Fibroblast of lung (primary cell): ENCODE results near the gene ZBP1. TPM values are rescaled to one million over a fixed set of nuclear protein-coding genes. Genes with fewer than 3 reads are reported as not detected.

Experiments
- DNase-seq, 2 donors: peaks; one replicate each; pipeline versions ENCODE4 v3.0.0 to v3.0.0-alpha.2; 2010; ENCODE audit warnings: low read depth in 2 of 2
- H2AFZ ChIP-seq: 2 replicates; pipeline ENCODE4 v1.5.1; 2012; ENCODE audit warnings: low read length, control low read depth, inconsistent platforms
- H3K27ac ChIP-seq: 2 replicates; pipeline ENCODE4 v1.5.1; 2011; ENCODE audit warnings: low read length, control low read depth; ENCODE audit not compliant: insufficient read depth
- H3K27me3 ChIP-seq: 2 replicates; pipeline ENCODE4 v1.5.1; 2011; ENCODE audit warnings: mild to moderate bottlenecking, low read length; ENCODE audit not compliant: control insufficient read depth, insufficient read depth
- H3K36me3 ChIP-seq: 2 replicates; pipeline ENCODE4 v1.5.1; 2011; ENCODE audit warnings: low read length; ENCODE audit not compliant: control insufficient read depth, insufficient read depth
- H3K4me1 ChIP-seq: 2 replicates; pipeline ENCODE4 v1.5.1; 2011; ENCODE audit warnings: low read length; ENCODE audit not compliant: control insufficient read depth, insufficient read depth; ENCODE audit errors: extremely low read depth
- H3K4me2 ChIP-seq: 2 replicates; pipeline ENCODE4 v1.5.1; 2011; ENCODE audit warnings: low read length, control low read depth; ENCODE audit not compliant: insufficient read depth; ENCODE audit errors: extremely low read depth
- H3K4me3 ChIP-seq, 4 experiments: fragments of 200-600 bp in 1 of 4; sonication (generic) in 1 of 4; replicated peaks in 1 of 4; 2 replicates each; pipeline ENCODE4 v1.5.1; 2011 to 2016; ENCODE audit warnings: low read length in 4 of 4, low read depth in 3 of 4, mild to moderate bottlenecking in 3 of 4, control low read depth in 2 of 4, inconsistent platforms in 1 of 4, mixed read lengths in 1 of 4; ENCODE audit not compliant: insufficient read depth in 1 of 4; ENCODE audit errors: control extremely low read depth in 1 of 4
- H3K79me2 ChIP-seq: 2 replicates; pipeline ENCODE4 v1.5.1; 2012; ENCODE audit warnings: mild to moderate bottlenecking, low read length, inconsistent platforms; ENCODE audit not compliant: control insufficient read depth, insufficient read depth
- H3K9ac ChIP-seq: 2 replicates; pipeline ENCODE4 v1.5.1; 2011; ENCODE audit warnings: mild to moderate bottlenecking, low read length, control low read depth; ENCODE audit not compliant: insufficient read depth
- H3K9me3 ChIP-seq: 2 replicates; pipeline ENCODE4 v1.5.1; 2012; ENCODE audit warnings: low read depth, low read length; ENCODE audit not compliant: control insufficient read depth, insufficient read depth
- H4K20me1 ChIP-seq: 2 replicates; pipeline ENCODE4 v1.5.1; 2011; ENCODE audit warnings: low read length; ENCODE audit not compliant: control insufficient read depth, insufficient read depth; ENCODE audit errors: extremely low read depth
- EZH2 ChIP-seq: IDR thresholded peaks from 2 replicates; pipeline ENCODE4 v1.5.1; 2012; ENCODE audit warnings: low read length, control low read depth, mild to moderate bottlenecking; ENCODE audit errors: missing control alignments
- polyA plus RNA-seq, 2 donors: library from polyadenylated mRNA; depleted of rRNA in 1 of 2; stranded (reverse) in 1 of 2; unstranded in 1 of 2; fragments of >200 nt; gene quantifications; 2 replicates each; pipeline ENCODE4 v1.2.1, GENCODE V29; 2011 to 2012; ENCODE audit warnings: missing spikeins in 1 of 2
- total RNA-seq: library from RNA; depleted of rRNA; stranded (reverse); fragments of >200 nt; gene quantifications from 2 replicates; pipeline ENCODE4 v1.2.1, GENCODE V29; 2014
- TF ChIP-seq, protein P1 (sequence below), 2 donors: IDR thresholded peaks in 1 of 2; conservative IDR thresholded peaks in 1 of 2; 1 replicate in 1 of 2; 2 replicates in 1 of 2; pipeline ENCODE4 v1.5.1; 2011 to 2012; ENCODE audit warnings: low read length in 2 of 2, control low read depth in 1 of 2, inconsistent platforms in 1 of 2, low read depth in 1 of 2, mild to moderate bottlenecking in 1 of 2

Gene ZBP1
- total and polyA plus RNA-seq, 2 donors (not counting 1 experiment from before 2014, with no cell fraction given): not detected

DNA sequence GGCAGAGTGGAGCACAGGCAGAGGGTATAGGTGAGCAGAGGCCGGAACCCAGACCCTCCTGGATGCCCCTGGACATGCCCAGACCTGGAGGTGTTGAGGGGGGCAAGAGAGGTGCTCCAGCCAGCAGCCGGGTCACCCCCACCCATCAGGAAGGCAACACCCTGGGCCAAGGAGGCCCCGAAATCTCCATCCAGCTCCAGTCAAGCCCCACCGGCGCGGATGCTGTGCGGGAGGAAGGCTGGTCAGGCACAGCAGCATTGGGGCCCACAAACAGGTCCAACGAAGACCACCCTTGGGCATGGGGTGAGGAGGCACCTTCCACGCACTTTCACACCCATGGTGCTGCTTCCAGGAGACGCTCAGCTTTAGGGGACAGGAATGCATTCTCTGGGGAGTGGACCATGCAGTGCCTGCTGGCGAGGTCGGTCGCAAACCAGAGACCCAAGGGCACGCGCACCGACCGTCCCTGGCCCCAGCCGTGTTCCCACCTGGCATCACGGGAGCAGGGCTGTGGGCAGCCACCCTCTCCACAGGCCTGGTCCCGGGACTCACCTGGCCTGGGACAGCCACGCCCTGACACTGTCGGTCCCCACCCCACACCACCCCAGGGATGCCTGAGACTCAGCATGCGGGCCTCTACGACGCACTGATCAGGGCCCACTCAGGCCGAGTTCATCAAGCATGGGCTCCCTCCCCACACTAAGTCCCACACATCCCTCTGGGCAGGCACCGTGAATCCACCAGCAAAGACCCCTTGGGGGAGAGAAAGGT, 43.6 kb upstream of the ZBP1 start:
- no peaks in the 10 kb centered on the region for H3K9me3 ChIP-seq
- H3K27ac ChIP-seq: no peak overlapping the region
- no peaks in the 10 kb centered on the region for H3K36me3 ChIP-seq
- H3K4me2 ChIP-seq: no peak overlapping the region
- no peaks in the 10 kb centered on the region for H3K27me3 ChIP-seq
- no peak overlapping the region for H2AFZ ChIP-seq
- H3K4me1 ChIP-seq: no peaks in the 10 kb centered on the region
- TF ChIP-seq, protein P1, sequence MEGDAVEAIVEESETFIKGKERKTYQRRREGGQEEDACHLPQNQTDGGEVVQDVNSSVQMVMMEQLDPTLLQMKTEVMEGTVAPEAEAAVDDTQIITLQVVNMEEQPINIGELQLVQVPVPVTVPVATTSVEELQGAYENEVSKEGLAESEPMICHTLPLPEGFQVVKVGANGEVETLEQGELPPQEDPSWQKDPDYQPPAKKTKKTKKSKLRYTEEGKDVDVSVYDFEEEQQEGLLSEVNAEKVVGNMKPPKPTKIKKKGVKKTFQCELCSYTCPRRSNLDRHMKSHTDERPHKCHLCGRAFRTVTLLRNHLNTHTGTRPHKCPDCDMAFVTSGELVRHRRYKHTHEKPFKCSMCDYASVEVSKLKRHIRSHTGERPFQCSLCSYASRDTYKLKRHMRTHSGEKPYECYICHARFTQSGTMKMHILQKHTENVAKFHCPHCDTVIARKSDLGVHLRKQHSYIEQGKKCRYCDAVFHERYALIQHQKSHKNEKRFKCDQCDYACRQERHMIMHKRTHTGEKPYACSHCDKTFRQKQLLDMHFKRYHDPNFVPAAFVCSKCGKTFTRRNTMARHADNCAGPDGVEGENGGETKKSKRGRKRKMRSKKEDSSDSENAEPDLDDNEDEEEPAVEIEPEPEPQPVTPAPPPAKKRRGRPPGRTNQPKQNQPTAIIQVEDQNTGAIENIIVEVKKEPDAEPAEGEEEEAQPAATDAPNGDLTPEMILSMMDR (conservative IDR thresholded peaks at IDR 0.05 in 1 of 2, IDR thresholded peaks at IDR 0.05 in 1 of 2; ENCODE audit: low read depth in 1 of 2, low read length in 2 of 2): no peak
- no peak overlapping the region for H3K9ac ChIP-seq
- no peaks in the 10 kb centered on the region for H3K79me2 ChIP-seq
- no peak overlapping the region for H3K4me3 ChIP-seq
- no peak for DNase-seq
- no peaks in the 10 kb centered on the region for H4K20me1 ChIP-seq

DNA sequence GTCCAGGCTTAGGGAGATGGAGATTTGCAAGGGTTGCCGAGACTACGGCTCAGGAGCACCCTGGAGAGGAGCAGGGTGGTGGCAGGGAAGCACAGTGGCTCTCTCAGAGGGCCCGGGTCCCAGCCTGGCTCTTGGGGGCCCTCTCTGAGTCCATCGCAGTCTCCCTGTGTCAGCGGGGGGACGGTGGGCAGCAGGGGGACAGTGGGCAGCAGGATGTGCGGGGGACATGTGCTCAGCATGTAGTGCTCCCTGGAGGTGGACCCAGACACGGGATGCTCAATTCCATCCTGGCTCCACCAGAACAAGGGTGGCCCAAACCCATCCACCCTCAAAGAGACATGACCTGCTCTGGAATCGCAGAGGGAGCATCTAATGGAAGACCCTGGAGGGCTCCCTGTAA, 43.0 kb upstream of the ZBP1 start:
- Histone ChIP-seq H4K20me1 (no peaks in the 10 kb centered on the region), H3K9ac (no peak overlapping the region), H2AFZ (no peak overlapping the region), H3K4me3 (no peak overlapping the region), H3K27me3 (no peaks in the 10 kb centered on the region), H3K4me1 (no peaks in the 10 kb centered on the region), H3K79me2 (no peaks in the 10 kb centered on the region), H3K36me3 (no peaks in the 10 kb centered on the region), H3K4me2 (no peak overlapping the region), H3K9me3 (no peaks in the 10 kb centered on the region), H3K27ac (no peak overlapping the region)
- no peak for TF ChIP-seq EZH2
- TF ChIP-seq, protein P1 (conservative IDR thresholded peaks at IDR 0.05 in 1 of 2, IDR thresholded peaks at IDR 0.05 in 1 of 2; ENCODE audit: low read depth in 1 of 2, low read length in 2 of 2): no peak
- DNase-seq: no peak

DNA sequence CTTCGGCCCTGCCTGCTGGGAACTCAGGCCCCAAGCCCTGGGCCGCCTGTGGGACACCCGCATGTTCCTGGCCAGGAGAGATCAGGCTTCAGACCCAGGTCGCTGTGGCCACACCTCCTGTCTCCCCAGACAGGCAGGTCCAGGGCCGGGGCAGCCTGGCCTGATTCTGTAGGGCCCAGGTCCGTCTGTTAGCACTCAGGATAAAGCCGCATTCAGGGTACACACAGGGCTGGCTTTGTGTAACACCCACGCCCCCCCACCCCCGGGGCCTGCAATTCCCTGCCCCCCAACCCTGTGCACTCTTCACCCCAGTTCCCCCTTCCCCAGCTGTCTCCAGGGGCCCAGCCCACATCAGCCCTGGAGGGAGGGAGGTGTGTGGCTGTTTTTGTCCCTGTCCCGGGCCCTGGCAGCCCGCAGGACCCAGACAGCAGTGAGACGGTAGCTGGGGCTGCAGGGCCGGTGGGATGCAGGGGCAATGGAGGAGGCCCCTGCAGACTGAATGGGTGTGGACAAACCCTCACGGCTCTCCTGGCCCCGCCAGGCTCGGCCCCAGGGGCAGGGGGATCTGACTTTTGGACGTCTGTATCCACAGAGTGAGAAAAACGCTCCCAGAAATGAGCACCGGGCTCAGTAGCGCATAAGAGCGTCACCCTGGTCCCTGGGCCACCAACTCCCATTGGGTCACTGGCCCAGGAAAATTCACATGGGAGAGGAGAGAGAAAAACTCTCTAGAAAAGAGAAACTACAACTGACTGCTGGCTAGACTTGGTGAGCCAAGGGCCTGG, 42.4 kb upstream of the ZBP1 start:
- Histone ChIP-seq H3K79me2 (no peaks in the 10 kb centered on the region), H3K27ac (no peak overlapping the region), H3K4me3 (no peak overlapping the region), H2AFZ (no peak overlapping the region), H3K27me3 (no peaks in the 10 kb centered on the region), H3K9ac (no peak overlapping the region), H3K4me1 (no peaks in the 10 kb centered on the region), H4K20me1 (no peaks in the 10 kb centered on the region), H3K4me2 (no peak overlapping the region), H3K9me3 (no peaks in the 10 kb centered on the region), H3K36me3 (no peaks in the 10 kb centered on the region)
- DNase-seq: no peak
- TF ChIP-seq EZH2: no peak
- TF ChIP-seq, protein P1 (conservative IDR thresholded peaks at IDR 0.05 in 1 of 2, IDR thresholded peaks at IDR 0.05 in 1 of 2; ENCODE audit: low read depth in 1 of 2, low read length in 2 of 2): no peak
